ENCODE results near the gene CCDC188. TPM values are rescaled to one million over a fixed set of nuclear protein-coding genes. Genes with fewer than 3 reads are reported as not detected.

Gene CCDC188
- total and polyA plus RNA-seq, 4 donors, result not detected

DNA sequence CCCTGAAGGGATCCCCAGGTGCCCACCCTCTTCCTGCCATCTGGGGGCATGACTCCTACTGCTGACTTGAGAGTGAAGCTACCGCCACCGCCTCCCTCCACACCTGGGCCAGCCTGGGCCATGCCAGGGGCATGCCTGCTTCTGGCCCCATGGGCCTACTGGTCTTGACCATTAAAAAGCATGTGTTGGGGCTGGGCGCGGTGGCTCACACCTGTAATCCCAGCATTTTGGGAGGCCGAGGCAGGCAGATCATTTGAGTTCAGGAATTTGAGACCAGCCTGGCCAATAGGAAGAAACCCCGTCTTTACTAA lies 37.7 kb upstream of the CCDC188 start:
- peaks cover 0 to 16% (median 12%) of the 10 kb centered on the region in 4 donors for H3K4me1 ChIP-seq (ENCODE audit: control insufficient read depth in 4 of 4, insufficient read depth in 4 of 4, low read length in 3 of 4)
- WGBS, result 98% methylated on average over 6 of the region's 6 CpGs
- no peak overlapping the region for H3K27ac ChIP-seq (ENCODE audit: low read depth in 1 of 2, low read length in 2 of 2)
- no peaks in the 10 kb centered on the region for H3K36me3 ChIP-seq (ENCODE audit: control insufficient read depth in 4 of 4, insufficient read depth in 3 of 4, low read depth in 1 of 4, low read length in 3 of 4)
- H3K4me3 ChIP-seq (ENCODE audit: low read depth in 1 of 3, low read length in 3 of 3), result no peak overlapping the region
- H3K9me3 ChIP-seq (ENCODE audit: control insufficient read depth in 4 of 4, low read length in 3 of 4), result no peaks in the 10 kb centered on the region
- no peak for TF ChIP-seq RAD21 (IDR thresholded peaks at IDR 0.05)
- H3K9ac ChIP-seq (ENCODE audit: low read depth in 1 of 2, low read length in 2 of 2), result no peak overlapping the region
- DNase-seq (ENCODE audit: low spot score), result no peak
- H3K27me3 ChIP-seq (ENCODE audit: control insufficient read depth in 4 of 4, insufficient read depth in 4 of 4, low read length in 3 of 4), result no peaks in the 10 kb centered on the region

GRCh38 chr22:20187777-20188566 lies 37.1 kb upstream of the CCDC188 start:
- DNase-seq (ENCODE audit: low spot score), result no peak
- no peaks in the 10 kb centered on the region for H3K9me3 ChIP-seq (ENCODE audit: control insufficient read depth in 4 of 4, low read length in 3 of 4)
- peaks cover 0 to 18% (median 12%) of the 10 kb centered on the region in 4 donors for H3K4me1 ChIP-seq (ENCODE audit: control insufficient read depth in 4 of 4, insufficient read depth in 4 of 4, low read length in 3 of 4)
- no peaks in the 10 kb centered on the region for H3K27me3 ChIP-seq (ENCODE audit: control insufficient read depth in 4 of 4, insufficient read depth in 4 of 4, low read length in 3 of 4)
- TF ChIP-seq RXRA (IDR thresholded peaks at IDR 0.05) (no peak), HNF4G (IDR thresholded peaks at IDR 0.05) (no peak), SP1 (IDR thresholded peaks at IDR 0.05) (no peak)
- no peak overlapping the region for H3K4me3 ChIP-seq (ENCODE audit: low read depth in 1 of 3, low read length in 3 of 3)
- peak overlapping the region in 1 of 2 donors; percentile 62 for H3K27ac ChIP-seq (ENCODE audit: low read depth in 1 of 2, low read length in 2 of 2)
- H3K36me3 ChIP-seq (ENCODE audit: control insufficient read depth in 4 of 4, insufficient read depth in 3 of 4, low read depth in 1 of 4, low read length in 3 of 4), result no peaks in the 10 kb centered on the region
- H3K9ac ChIP-seq (ENCODE audit: low read depth in 1 of 2, low read length in 2 of 2), result no peak overlapping the region
- 92% methylated on average over 12 of the region's 12 CpGs for WGBS

DNA sequence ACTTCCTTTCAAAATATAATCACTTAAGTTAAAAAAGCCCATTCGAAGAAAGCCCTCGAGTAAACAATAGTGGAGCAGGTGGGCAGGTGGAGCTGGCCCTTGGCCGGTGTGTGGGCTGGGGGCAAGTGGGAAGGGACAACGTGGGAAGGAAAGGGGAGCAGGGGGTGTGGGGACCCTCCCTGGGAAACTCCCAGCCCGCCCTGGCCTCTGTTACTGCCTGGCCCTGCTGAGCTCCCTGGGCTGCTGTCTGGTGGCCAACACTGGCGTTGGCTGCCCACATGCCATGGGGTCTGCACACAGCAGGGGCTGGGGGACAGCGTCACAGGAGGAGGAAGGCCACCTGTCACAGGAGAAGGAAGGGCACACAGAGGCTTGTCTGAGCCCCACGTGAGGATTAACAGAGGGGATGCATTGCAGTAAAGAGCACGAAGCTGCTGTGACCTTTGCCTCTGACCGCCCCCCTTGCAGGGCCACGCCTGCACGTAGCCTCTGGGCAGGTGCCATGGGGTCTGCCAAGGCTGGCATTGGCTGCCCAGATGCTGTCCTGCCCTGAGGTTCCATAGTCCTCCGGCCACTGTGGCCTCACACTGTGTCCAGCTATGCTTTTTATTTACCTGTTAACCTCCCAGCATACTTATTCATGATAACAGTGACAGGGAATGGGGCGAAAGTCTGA lies 36.2 kb upstream of the CCDC188 start:
- TF ChIP-seq RAD21 (IDR thresholded peaks at IDR 0.05) (peak in 1 of 2 donors; percentile 49), GABPA (IDR thresholded peaks at IDR 0.05 in 1 of 2, conservative IDR thresholded peaks at IDR 0.05 in 1 of 2) (no peak), RXRA (IDR thresholded peaks at IDR 0.05) (peak in 1 of 2 donors; percentile 84), CTCF (IDR thresholded peaks at IDR 0.05; ENCODE audit: low read depth, low read length, missing input control) (no peak), TAF1 (conservative IDR thresholded peaks at IDR 0.05) (no peak), NR2F2 (IDR thresholded peaks at IDR 0.05) (peak; percentile 44), EGR1 (IDR thresholded peaks at IDR 0.05; ENCODE audit: low read depth in 2 of 2) (no peak), YY1 (IDR thresholded peaks at IDR 0.05) (no peak), HNF4G (IDR thresholded peaks at IDR 0.05) (peak; percentile 79), FOXA2 (IDR thresholded peaks at IDR 0.05) (no peak), JUND (IDR thresholded peaks at IDR 0.05) (no peak), ZBTB33 (IDR thresholded peaks at IDR 0.05) (no peak), HNF4A (conservative IDR thresholded peaks at IDR 0.05) (peak in 1 of 2 donors; percentile 94), SP1 (IDR thresholded peaks at IDR 0.05) (peak; percentile 96)
- TF ChIP-seq, protein P1, sequence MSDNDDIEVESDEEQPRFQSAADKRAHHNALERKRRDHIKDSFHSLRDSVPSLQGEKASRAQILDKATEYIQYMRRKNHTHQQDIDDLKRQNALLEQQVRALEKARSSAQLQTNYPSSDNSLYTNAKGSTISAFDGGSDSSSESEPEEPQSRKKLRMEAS (IDR thresholded peaks at IDR 0.05), result no peak
- H3K4me1 ChIP-seq (ENCODE audit: control insufficient read depth in 4 of 4, insufficient read depth in 4 of 4, low read length in 3 of 4), result peaks cover 0 to 19% (median 12%) of the 10 kb centered on the region in 4 donors
- H3K9me3 ChIP-seq (ENCODE audit: control insufficient read depth in 4 of 4, low read length in 3 of 4), result no peaks in the 10 kb centered on the region
- no peak for DNase-seq (ENCODE audit: low spot score)
- H3K9ac ChIP-seq (ENCODE audit: low read depth in 1 of 2, low read length in 2 of 2), result no peak overlapping the region
- 63% methylated on average over 14 of the region's 14 CpGs for WGBS
- no peaks in the 10 kb centered on the region for H3K27me3 ChIP-seq (ENCODE audit: control insufficient read depth in 4 of 4, insufficient read depth in 4 of 4, low read length in 3 of 4)
- H3K4me3 ChIP-seq (ENCODE audit: low read depth in 1 of 3, low read length in 3 of 3), result no peak overlapping the region
- peak overlapping the region in 1 of 2 donors; percentile 62 for H3K27ac ChIP-seq (ENCODE audit: low read depth in 1 of 2, low read length in 2 of 2)
- no peaks in the 10 kb centered on the region for H3K36me3 ChIP-seq (ENCODE audit: control insufficient read depth in 4 of 4, insufficient read depth in 3 of 4, low read depth in 1 of 4, low read length in 3 of 4)

Data from liver (tissue), 9 donors.